Thoracic aorta (tissue), 2 donors: ENCODE data around the gene CHMP6. TPM values are rescaled to one million over a fixed set of nuclear protein-coding genes. Genes with fewer than 3 reads are reported as not detected.

Source experiments
- ATAC-seq: fragments of 150-250 bp; one replicate; pipeline ENCODE4 v1.8.0; 2017; ENCODE audit warnings: low read depth; ENCODE audit not compliant: insufficient number of reproducible peaks, low FRiP score
- DNase-seq: peaks from one replicate; pipeline ENCODE4 v3.0.0-alpha.2; 2020; ENCODE audit warnings: low spot score
- H3K27ac ChIP-seq, 2 donors: fragments of 200-600 bp; sonication (generic); 1 replicate in 1 of 2; 2 replicates in 1 of 2; pipeline ENCODE4 v1.5.1; 2016; ENCODE audit warnings: mild to moderate bottlenecking in 2 of 2, moderate library complexity in 2 of 2
- H3K27me3 ChIP-seq: fragments of 200-600 bp; sonication (generic); replicated peaks from 2 replicates; pipeline ENCODE4 v1.6.0; 2016; ENCODE audit warnings: mild to moderate bottlenecking; ENCODE audit not compliant: insufficient read depth
- H3K36me3 ChIP-seq: fragments of 200-600 bp; sonication (generic); one replicate; pipeline ENCODE4 v1.5.1; 2016
- H3K4me1 ChIP-seq, 2 donors: fragments of 200-600 bp; sonication (generic); 1 replicate in 1 of 2; 2 replicates in 1 of 2; pipeline versions ENCODE4 v1.5.1 to v1.6.0; 2016; ENCODE audit warnings: low read depth in 2 of 2, mild to moderate bottlenecking in 1 of 2; ENCODE audit not compliant: control insufficient read depth in 1 of 2
- H3K4me3 ChIP-seq: fragments of 200-600 bp; sonication (generic); 2 replicates; pipeline ENCODE4 v1.5.1; 2016; ENCODE audit warnings: mild to moderate bottlenecking
- H3K9me3 ChIP-seq: fragments of 200-600 bp; sonication (generic); 2 replicates; pipeline ENCODE4 v1.5.1; 2016
- total RNA-seq, 2 donors: library from RNA; depleted of rRNA; stranded (reverse); fragments of >200 nt; gene quantifications; one replicate each; pipeline versions ENCODE4 v1.1.0 to v1.2.3, GENCODE V29; 2016
- TF ChIP-seq, protein P1 (sequence below): fragments of 200-600 bp; sonication (generic); IDR thresholded peaks from one replicate; pipeline ENCODE4 v1.5.1; 2019; ENCODE audit warnings: antibody characterized with exemption

The CHMP6 gene
- total RNA-seq, 2 donors from 2014 or later, result 20.2 to 38.0 TPM

DNA sequence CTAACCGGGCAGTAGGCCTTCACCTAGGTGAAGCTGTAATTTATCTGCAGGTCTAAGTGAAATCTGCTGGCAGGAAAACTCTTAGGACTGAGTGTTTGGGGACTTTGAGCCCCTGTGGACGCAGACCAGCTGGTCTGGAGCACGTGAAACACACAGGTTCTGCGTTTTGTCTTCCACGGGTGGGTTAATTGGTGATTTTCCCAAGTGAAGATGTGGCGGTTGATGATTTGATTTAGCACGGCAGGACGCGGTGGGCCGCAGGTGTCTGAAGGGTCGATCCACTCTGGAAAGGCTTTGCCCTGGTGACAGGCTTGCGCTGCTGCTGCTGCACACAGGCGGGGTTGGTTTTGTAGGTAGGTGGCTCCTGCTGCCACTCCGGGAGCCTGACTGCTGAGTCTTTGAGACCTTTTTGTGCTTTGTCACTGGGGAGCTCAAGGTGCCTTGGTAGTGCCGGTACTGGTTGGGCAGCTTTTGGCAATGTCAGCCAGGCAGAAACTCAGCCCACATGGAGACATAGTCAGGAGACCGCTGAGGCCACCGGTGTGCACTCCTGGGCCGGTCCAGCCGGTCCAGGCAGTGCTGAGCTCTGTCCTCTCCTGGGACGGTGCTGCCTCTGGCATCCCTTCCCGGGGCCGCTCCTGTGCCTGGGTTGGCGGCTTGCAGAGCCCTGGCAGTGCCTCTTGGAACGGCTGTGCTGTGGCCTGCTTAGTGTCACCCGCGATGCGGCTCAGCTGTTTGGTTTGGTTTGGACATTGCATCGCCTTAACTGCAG lies 45.6 kb downstream of the CHMP6 start:
- peak; percentile 48 for DNase-seq
- Histone ChIP-seq H3K27ac (no peak overlapping the region), H3K9me3 (no peaks in the 10 kb centered on the region), H3K36me3 (no peaks in the 10 kb centered on the region), H3K4me3 (no peak overlapping the region), H3K4me1 (peaks cover 18 to 65% of the 10 kb centered on the region in 2 donors), H3K27me3 (no peaks in the 10 kb centered on the region)
- TF ChIP-seq, protein P1, sequence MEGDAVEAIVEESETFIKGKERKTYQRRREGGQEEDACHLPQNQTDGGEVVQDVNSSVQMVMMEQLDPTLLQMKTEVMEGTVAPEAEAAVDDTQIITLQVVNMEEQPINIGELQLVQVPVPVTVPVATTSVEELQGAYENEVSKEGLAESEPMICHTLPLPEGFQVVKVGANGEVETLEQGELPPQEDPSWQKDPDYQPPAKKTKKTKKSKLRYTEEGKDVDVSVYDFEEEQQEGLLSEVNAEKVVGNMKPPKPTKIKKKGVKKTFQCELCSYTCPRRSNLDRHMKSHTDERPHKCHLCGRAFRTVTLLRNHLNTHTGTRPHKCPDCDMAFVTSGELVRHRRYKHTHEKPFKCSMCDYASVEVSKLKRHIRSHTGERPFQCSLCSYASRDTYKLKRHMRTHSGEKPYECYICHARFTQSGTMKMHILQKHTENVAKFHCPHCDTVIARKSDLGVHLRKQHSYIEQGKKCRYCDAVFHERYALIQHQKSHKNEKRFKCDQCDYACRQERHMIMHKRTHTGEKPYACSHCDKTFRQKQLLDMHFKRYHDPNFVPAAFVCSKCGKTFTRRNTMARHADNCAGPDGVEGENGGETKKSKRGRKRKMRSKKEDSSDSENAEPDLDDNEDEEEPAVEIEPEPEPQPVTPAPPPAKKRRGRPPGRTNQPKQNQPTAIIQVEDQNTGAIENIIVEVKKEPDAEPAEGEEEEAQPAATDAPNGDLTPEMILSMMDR, result no peak
- peak; percentile 50 for ATAC-seq

GRCh38 chr17:81037798-81038733 lies 46.4 kb downstream of the CHMP6 start:
- TF ChIP-seq, protein P1, result no peak
- H3K27me3 ChIP-seq, result no peaks in the 10 kb centered on the region
- H3K9me3 ChIP-seq, result no peaks in the 10 kb centered on the region
- H3K4me3 ChIP-seq, result peak overlapping the region; percentile 40
- no peaks in the 10 kb centered on the region for H3K36me3 ChIP-seq
- H3K4me1 ChIP-seq, result peaks cover 18 to 65% of the 10 kb centered on the region in 2 donors
- H3K27ac ChIP-seq, result peak overlapping the region; percentile 25 to 49
- ATAC-seq, result no peak
- no peak for DNase-seq

DNA sequence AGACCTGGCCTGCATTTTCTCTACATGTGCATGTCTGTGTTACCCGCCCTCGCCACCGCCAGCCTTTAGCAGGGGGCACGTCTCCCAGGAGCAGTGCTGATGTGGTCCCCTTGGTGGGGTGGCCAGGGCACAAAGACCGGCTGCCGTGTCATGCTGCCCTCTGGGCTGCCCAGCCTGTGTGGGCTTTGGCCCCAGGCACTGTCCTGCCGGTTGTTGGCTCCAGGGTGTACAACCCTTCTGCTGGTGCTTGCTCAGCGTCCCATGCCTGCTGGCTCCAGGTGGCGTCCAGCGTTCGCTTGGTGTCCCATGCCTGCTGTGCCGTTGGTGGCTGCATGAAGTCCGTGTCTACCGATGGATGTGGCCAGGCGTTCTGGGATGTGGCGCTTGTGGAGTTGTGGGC lies 47.5 kb downstream of the CHMP6 start:
- Histone ChIP-seq H3K27me3 (no peaks in the 10 kb centered on the region), H3K4me3 (no peak overlapping the region), H3K27ac (no peak overlapping the region), H3K36me3 (no peaks in the 10 kb centered on the region), H3K4me1 (peaks cover 18 to 61% of the 10 kb centered on the region in 2 donors), H3K9me3 (no peaks in the 10 kb centered on the region)
- ATAC-seq (no peak), DNase-seq (no peak)
- TF ChIP-seq, protein P1, result no peak

DNA sequence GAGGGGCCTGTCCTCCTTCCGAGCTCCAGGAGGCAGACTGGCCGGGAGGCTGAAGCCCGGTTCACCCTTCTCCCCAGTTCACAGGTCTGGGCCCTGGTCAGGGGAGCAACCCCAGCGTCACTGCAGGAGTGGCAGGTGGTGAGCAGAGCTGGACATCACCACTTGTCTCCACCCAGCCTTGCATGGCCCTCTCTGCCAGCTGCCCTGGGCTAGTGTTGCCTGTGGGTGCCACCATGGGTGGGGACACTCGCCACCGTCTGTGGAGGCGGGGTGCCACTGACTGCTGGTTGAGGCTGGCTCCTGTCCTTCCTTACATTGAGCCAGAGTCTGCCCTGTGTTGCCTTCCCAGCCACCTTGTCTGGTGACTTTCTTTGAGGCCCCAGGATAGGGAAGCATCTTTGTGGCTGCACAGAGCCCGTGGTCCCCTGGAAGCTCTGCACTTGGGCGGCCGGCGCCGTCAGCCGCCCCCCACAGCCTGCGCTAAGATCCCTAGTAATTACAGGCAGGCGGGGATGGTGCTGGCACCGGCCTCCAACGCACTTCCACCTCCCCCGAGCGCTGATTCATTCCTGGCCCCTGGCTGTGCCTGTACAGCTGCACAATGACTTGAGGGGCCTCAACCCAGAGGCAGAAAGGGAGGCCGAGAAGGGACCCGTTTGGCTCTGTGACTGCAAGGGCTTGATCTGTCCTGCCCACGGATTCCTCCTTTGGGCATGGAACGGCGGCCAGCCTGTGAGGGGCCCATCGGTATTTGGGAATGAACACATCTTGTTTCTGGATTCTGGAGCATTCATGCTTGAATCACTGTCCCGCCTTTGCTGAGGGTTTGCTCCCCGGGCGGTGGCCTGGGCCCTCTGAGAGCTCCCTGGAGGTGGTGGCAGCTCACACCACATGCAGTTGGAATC lies 48.5 kb downstream of the CHMP6 start:
- no peaks in the 10 kb centered on the region for H3K9me3 ChIP-seq
- no peaks in the 10 kb centered on the region for H3K27me3 ChIP-seq
- TF ChIP-seq, protein P1, result no peak
- H3K4me3 ChIP-seq, result no peak overlapping the region
- ATAC-seq (no peak), DNase-seq (no peak)
- H3K36me3 ChIP-seq, result no peaks in the 10 kb centered on the region
- no peak overlapping the region for H3K27ac ChIP-seq
- peaks cover 23 to 64% of the 10 kb centered on the region in 2 donors for H3K4me1 ChIP-seq
